Measurements from ENCODE around the gene ATP8A2. TPM values are rescaled to one million over a fixed set of nuclear protein-coding genes. Genes with fewer than 3 reads are reported as not detected.

Gene ATP8A2
- total RNA-seq, 4 donors from 2014 or later = 0.29 to 0.65 (median 0.46) TPM

DNA sequence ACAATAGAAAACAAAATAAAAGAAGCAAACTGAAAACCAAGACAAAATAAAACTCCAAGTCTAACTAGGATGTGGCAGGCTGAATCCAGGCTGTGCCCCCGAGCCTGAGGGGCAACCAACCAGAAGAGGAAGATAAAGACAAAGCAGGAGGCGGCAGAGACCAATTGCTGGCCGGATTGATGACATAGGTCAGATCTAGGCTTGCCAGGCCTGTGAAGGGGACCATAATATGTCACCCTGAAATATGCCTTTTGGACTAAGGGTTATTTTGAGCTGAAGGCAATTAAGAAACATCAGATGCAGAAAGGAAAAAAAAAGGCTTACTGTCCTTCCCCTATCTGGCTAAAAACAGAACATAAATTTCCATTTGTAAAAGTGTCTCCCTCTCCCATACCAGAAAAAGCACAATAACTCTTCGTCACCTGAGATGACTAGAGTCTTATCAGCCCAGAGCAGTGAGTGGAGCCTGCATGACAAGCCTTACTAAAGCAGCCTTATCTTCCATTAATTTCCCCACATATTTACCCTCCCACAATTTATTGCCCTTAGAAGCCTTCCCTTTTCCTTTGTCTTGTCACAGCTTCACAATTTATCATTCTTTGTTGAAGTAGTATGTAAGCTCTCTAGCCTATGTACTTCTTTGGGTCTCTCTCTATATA lies 22.8 kb downstream of the ATP8A2 start:
- no peak for DNase-seq (ENCODE audit: extremely low spot score)
- no peaks in the 10 kb centered on the region for H3K4me1 ChIP-seq
- intact Hi-C loops (cut with DNase I) = no loop called here
- no peak overlapping the region for H3K27ac ChIP-seq (replicated peaks in 1 of 4)
- no peak overlapping the region for H3K4me3 ChIP-seq
- peaks cover 0 to 5% (median 0%) of the 10 kb centered on the region in 4 donors for H3K27me3 ChIP-seq
- no peaks in the 10 kb centered on the region for H3K36me3 ChIP-seq
- no peaks in the 10 kb centered on the region for H3K9me3 ChIP-seq
- WGBS = 72% methylated on average over 4 of the region's 4 CpGs
- TF ChIP-seq, protein P1, sequence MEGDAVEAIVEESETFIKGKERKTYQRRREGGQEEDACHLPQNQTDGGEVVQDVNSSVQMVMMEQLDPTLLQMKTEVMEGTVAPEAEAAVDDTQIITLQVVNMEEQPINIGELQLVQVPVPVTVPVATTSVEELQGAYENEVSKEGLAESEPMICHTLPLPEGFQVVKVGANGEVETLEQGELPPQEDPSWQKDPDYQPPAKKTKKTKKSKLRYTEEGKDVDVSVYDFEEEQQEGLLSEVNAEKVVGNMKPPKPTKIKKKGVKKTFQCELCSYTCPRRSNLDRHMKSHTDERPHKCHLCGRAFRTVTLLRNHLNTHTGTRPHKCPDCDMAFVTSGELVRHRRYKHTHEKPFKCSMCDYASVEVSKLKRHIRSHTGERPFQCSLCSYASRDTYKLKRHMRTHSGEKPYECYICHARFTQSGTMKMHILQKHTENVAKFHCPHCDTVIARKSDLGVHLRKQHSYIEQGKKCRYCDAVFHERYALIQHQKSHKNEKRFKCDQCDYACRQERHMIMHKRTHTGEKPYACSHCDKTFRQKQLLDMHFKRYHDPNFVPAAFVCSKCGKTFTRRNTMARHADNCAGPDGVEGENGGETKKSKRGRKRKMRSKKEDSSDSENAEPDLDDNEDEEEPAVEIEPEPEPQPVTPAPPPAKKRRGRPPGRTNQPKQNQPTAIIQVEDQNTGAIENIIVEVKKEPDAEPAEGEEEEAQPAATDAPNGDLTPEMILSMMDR (IDR thresholded peaks at IDR 0.05) = no peak
- TF ChIP-seq EP300 (IDR thresholded peaks at IDR 0.05) (no peak), POLR2A (IDR thresholded peaks at IDR 0.05; ENCODE audit: low read depth) (no peak), POLR2AphosphoS5 (IDR thresholded peaks at IDR 0.05) (no peak)

DNA sequence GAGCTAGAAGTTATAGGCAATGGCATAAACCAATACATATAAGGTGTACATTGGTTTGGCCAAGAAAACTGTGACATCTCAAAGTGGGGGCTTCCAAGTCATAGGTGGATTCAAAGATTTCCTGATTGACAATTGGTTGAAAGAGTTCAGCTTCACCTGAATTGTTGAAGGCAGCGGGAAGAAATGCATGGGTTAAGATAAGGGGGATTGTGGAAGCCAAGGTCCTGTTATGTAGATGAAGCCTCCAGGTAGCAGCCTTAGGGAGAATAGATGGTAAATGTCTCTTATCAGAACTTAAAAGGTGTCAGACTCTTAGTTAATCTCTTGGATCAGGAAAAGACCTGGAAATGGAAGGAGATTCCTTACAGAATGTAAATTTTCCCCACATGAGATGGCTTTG lies 26.0 kb downstream of the ATP8A2 start:
- no peaks in the 10 kb centered on the region for H3K4me1 ChIP-seq
- no peaks in the 10 kb centered on the region for H3K9me3 ChIP-seq
- whole genome bisulfite sequencing = 76% methylated on average over 1 of the region's 1 CpG
- H3K27ac ChIP-seq (replicated peaks in 1 of 4) = no peak overlapping the region
- no peaks in the 10 kb centered on the region for H3K27me3 ChIP-seq
- TF ChIP-seq, protein P1 (IDR thresholded peaks at IDR 0.05) = no peak
- TF ChIP-seq POLR2AphosphoS5 (IDR thresholded peaks at IDR 0.05) (no peak), EP300 (IDR thresholded peaks at IDR 0.05) (no peak), POLR2A (IDR thresholded peaks at IDR 0.05; ENCODE audit: low read depth) (no peak)
- intact Hi-C loops (cut with DNase I) = no loop called here
- no peaks in the 10 kb centered on the region for H3K36me3 ChIP-seq
- DNase-seq (ENCODE audit: extremely low spot score) = no peak
- H3K4me3 ChIP-seq = no peak overlapping the region

DNA sequence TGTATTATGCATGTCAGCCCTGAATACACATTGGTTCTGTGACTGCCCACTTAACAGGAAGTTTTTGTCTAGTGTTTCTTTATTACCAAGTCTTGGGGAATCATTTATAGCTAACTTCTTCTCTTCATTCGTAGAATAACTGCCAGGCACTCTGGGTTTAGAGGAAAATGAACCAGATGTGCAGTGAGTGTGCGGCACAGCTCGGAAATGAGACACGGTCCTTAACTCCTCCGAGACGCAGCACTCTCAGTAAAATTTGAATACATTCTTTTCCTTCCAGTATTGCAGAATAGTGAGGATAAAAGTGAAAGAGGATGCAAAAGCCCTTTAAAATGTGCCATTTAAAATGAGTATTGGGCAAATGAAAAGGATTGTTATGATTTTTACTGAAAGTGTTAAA lies 29.2 kb downstream of the ATP8A2 start:
- intact Hi-C loops (cut with DNase I) = no loop called here
- TF ChIP-seq, protein P1 (IDR thresholded peaks at IDR 0.05) = no peak
- no peak for TF ChIP-seq EP300 (IDR thresholded peaks at IDR 0.05)
- no peak for TF ChIP-seq POLR2AphosphoS5 (IDR thresholded peaks at IDR 0.05)
- TF ChIP-seq POLR2A (IDR thresholded peaks at IDR 0.05; ENCODE audit: low read depth) = no peak
- Histone ChIP-seq H3K27me3 (peaks cover 0 to 7% (median 0%) of the 10 kb centered on the region in 4 donors), H3K36me3 (no peaks in the 10 kb centered on the region), H3K4me1 (no peaks in the 10 kb centered on the region), H3K27ac (replicated peaks in 1 of 4) (no peak overlapping the region), H3K4me3 (no peak overlapping the region), H3K9me3 (no peaks in the 10 kb centered on the region)
- no peak for DNase-seq (ENCODE audit: extremely low spot score)
- WGBS = 74% methylated on average over 6 of the region's 6 CpGs

DNA sequence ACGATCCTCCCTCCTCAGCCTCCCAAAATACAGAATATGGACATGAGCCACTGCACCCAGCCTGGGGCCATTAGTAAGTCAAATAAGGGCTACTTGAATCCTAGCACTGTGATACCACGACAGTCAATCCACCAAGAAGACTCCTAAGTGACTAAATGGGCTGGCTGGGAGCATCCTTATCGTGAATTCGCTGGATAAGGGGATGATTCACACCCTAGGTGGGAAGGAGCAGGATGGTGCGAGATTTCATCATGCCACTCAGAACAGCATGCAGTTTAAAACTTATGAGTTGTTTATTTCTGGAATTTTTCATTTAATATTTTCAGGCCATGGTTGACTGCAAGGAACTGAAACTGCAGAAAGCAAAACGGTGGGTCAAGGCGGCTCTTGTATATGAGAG lies 30.2 kb downstream of the ATP8A2 start:
- Histone ChIP-seq H3K36me3 (no peaks in the 10 kb centered on the region), H3K4me3 (no peak overlapping the region), H3K27me3 (peaks cover 0 to 7% (median 0%) of the 10 kb centered on the region in 4 donors), H3K4me1 (no peaks in the 10 kb centered on the region), H3K27ac (replicated peaks in 1 of 4) (no peak overlapping the region), H3K9me3 (no peaks in the 10 kb centered on the region)
- WGBS = 81% methylated on average over 7 of the region's 7 CpGs
- TF ChIP-seq, protein P1 (IDR thresholded peaks at IDR 0.05) = no peak
- TF ChIP-seq EP300 (IDR thresholded peaks at IDR 0.05) (no peak), POLR2A (IDR thresholded peaks at IDR 0.05; ENCODE audit: low read depth) (no peak), POLR2AphosphoS5 (IDR thresholded peaks at IDR 0.05) (no peak)
- DNase-seq (ENCODE audit: extremely low spot score) = no peak
- intact Hi-C loops (cut with DNase I) = no loop called here

DNA sequence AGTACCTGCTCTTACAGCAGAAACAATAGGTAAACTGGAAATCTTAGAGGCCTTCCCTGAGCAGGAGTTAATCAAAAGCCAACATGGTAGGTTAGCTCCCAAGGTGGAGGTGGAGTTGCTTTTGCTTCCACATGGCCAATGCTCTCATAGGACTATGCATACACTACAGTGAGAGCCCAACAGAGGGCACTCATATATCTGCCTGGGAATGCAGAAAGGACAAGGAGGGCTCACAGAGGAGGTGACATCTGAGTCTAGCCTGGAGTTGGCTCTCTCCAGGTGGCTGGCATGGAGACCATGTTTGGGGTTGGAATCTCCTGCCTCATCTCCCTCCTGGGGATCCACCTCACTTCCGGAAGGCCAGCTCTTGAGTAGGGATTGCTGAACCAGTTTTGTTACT lies 34.6 kb downstream of the ATP8A2 start:
- Histone ChIP-seq H3K27me3 (peaks cover 0 to 7% (median 0%) of the 10 kb centered on the region in 4 donors), H3K9me3 (no peaks in the 10 kb centered on the region)
- TF ChIP-seq POLR2AphosphoS5 (IDR thresholded peaks at IDR 0.05) = no peak
- TF ChIP-seq POLR2A (IDR thresholded peaks at IDR 0.05; ENCODE audit: low read depth) = no peak
- no peak for TF ChIP-seq EP300 (IDR thresholded peaks at IDR 0.05)
- TF ChIP-seq, protein P1 (IDR thresholded peaks at IDR 0.05) = no peak

More for the DNA sequence above, 34.6 kb downstream of the ATP8A2 start:
- intact Hi-C loops (cut with DNase I) = no loop called here
- DNase-seq (ENCODE audit: extremely low spot score) = no peak
- H3K4me3 ChIP-seq = no peak overlapping the region
- WGBS = 92% methylated on average over 1 of the region's 1 CpG
- peaks cover 0 to 8% (median 0%) of the 10 kb centered on the region in 4 donors for H3K4me1 ChIP-seq
- H3K36me3 ChIP-seq = no peaks in the 10 kb centered on the region
- H3K27ac ChIP-seq (replicated peaks in 1 of 4) = no peak overlapping the region
